HepG2 (cell line): ENCODE measurements around the gene ZFAND2A. TPM values are rescaled to one million over a fixed set of nuclear protein-coding genes. Genes with fewer than 3 reads are reported as not detected.
A peak's percentile ranks its signal among the peaks of the same experiment; 100 is the strongest.

Source experiments
- ATM ChIP-seq: fragments of 450-650 bp; IDR thresholded peaks from 2 replicates; pipeline ENCODE4 v1.7.1; 2017; ENCODE audit warnings: mild to moderate bottlenecking, borderline replicate concordance
- BRD4 ChIP-seq: sonication (generic); formaldehyde crosslinking; IDR thresholded peaks from 2 replicates; pipeline ENCODE4 v1.4.0; 2020; ENCODE audit warnings: missing genetic modification reagents
- EP300 ChIP-seq, 3 experiments: sonication (generic) in 1 of 3; formaldehyde crosslinking in 1 of 3; IDR thresholded peaks; 2 replicates each; pipeline versions ENCODE4 v1.5.1 to v1.6.1; 2011 to 2020; ENCODE audit warnings: low read depth in 2 of 3, low read length in 2 of 3, borderline replicate concordance in 1 of 3, improper control_type of control experiment in 1 of 3, mild to moderate bottlenecking in 1 of 3, missing genetic modification reagents in 1 of 3, moderate library complexity in 1 of 3
- FOXA3 ChIP-seq: IDR thresholded peaks from 2 replicates; pipeline ENCODE4 v1.6.1; 2016; ENCODE audit warnings: missing genetic modification reagents, missing compliant biosample characterization
- FOXM1 ChIP-seq: sonication (generic); formaldehyde crosslinking; IDR thresholded peaks from 2 replicates; pipeline ENCODE4 v1.5.0; 2020; ENCODE audit warnings: missing genetic modification reagents
- FOXP1 ChIP-seq, 2 experiments: fragments of 450-650 bp in 1 of 2; IDR thresholded peaks; 2 replicates each; pipeline ENCODE4 v1.6.1; 2017 to 2018; ENCODE audit warnings: antibody characterized with exemption in 1 of 2
- MTF2 ChIP-seq: sonication (generic); formaldehyde crosslinking; IDR thresholded peaks from 2 replicates; pipeline ENCODE4 v1.5.0; 2020; ENCODE audit warnings: missing genetic modification reagents, borderline replicate concordance
- NR3C1 ChIP-seq: sonication (generic); formaldehyde crosslinking; IDR thresholded peaks from 2 replicates; pipeline ENCODE4 v1.4.0; 2020; ENCODE audit warnings: missing genetic modification reagents
- TOPORS ChIP-seq: sonication (generic); formaldehyde crosslinking; IDR thresholded peaks from 2 replicates; pipeline ENCODE4 v1.8.0; 2023; ENCODE audit warnings: mild to moderate bottlenecking, missing genetic modification reagents
- TRIM24 ChIP-seq: sonication (generic); formaldehyde crosslinking; IDR thresholded peaks from 2 replicates; pipeline ENCODE4 v1.8.0; 2022; ENCODE audit warnings: mild to moderate bottlenecking, missing genetic modification reagents
- ZC3H13 ChIP-seq: sonication (generic); formaldehyde crosslinking; IDR thresholded peaks from 2 replicates; pipeline ENCODE4 v1.8.1; 2023; ENCODE audit warnings: mild to moderate bottlenecking, missing genetic modification reagents, moderate library complexity
- ZNF121 ChIP-seq: sonication (generic); formaldehyde crosslinking; IDR thresholded peaks from 2 replicates; pipeline ENCODE4 v1.5.0; 2020; ENCODE audit warnings: mild to moderate bottlenecking, missing genetic modification reagents
- ZNF703 ChIP-seq: sonication (generic); formaldehyde crosslinking; IDR thresholded peaks from 2 replicates; pipeline ENCODE4 v1.5.1; 2020; ENCODE audit warnings: missing genetic modification reagents, mild to moderate bottlenecking, moderate library complexity, borderline replicate concordance
- ZNF781 ChIP-seq: sonication (generic); formaldehyde crosslinking; IDR thresholded peaks from 2 replicates; pipeline ENCODE4 v1.5.1; 2020; ENCODE audit warnings: borderline replicate concordance, mild to moderate bottlenecking, missing genetic modification reagents; ENCODE audit errors: not compliant biosample characterization
- polyA plus RNA-seq, 8 experiments: library from polyadenylated mRNA; depleted of rRNA in 3 of 8; stranded (reverse) in 7 of 8; unstranded in 1 of 8; fragments of >200 nt; fragmentation: Illumina TruSeq in 4 of 8; extraction: Trizol in 4 of 8; gene quantifications; 2 replicates each; pipeline versions ENCODE4 v1.2.1 to v1.2.3, GENCODE V29; 2011 to 2016; ENCODE audit warnings: low read depth in 4 of 8, missing spikeins in 1 of 8, mixed read lengths in 1 of 8; ENCODE audit not compliant: insufficient read depth in 1 of 8
- total RNA-seq, 5 experiments: library from RNA; depleted of rRNA; stranded (reverse); fragments of >200 nt; fragmentation: Illumina TruSeq; extraction: Trizol; gene quantifications; 2 replicates each; pipeline ENCODE4 v1.2.3, GENCODE V29; 2016; ENCODE audit warnings: low read depth in 1 of 5
- TF ChIP-seq, protein P1 (sequence below): sonication (generic); formaldehyde crosslinking; IDR thresholded peaks from 2 replicates; pipeline ENCODE4 v1.4.0; 2020; ENCODE audit warnings: missing genetic modification reagents
- TF ChIP-seq, protein P2 (sequence below): sonication (generic); formaldehyde crosslinking; IDR thresholded peaks from 2 replicates; pipeline ENCODE4 v1.4.0; 2020; ENCODE audit warnings: missing genetic modification reagents, borderline replicate concordance
- TF ChIP-seq, protein P3 (sequence below): sonication (generic); formaldehyde crosslinking; IDR thresholded peaks from 2 replicates; pipeline ENCODE4 v1.5.0; 2020; ENCODE audit warnings: mild to moderate bottlenecking, missing genetic modification reagents
- TF ChIP-seq, protein P4 (sequence below): sonication (generic); formaldehyde crosslinking; IDR thresholded peaks from 2 replicates; pipeline ENCODE4 v1.4.0; 2020; ENCODE audit warnings: low read depth, mild to moderate bottlenecking, missing genetic modification reagents
- TF ChIP-seq, protein P5 (sequence below): sonication (generic); formaldehyde crosslinking; IDR thresholded peaks from 2 replicates; pipeline ENCODE4 v1.4.0; 2020; ENCODE audit warnings: mild to moderate bottlenecking, missing genetic modification reagents

ZFAND2A gene
- total and polyA plus RNA-seq, 2 of the 13 experiments (the other 11 are each of a cell fraction or from before 2014, with no cell fraction given), result 140 to 153 TPM

DNA sequence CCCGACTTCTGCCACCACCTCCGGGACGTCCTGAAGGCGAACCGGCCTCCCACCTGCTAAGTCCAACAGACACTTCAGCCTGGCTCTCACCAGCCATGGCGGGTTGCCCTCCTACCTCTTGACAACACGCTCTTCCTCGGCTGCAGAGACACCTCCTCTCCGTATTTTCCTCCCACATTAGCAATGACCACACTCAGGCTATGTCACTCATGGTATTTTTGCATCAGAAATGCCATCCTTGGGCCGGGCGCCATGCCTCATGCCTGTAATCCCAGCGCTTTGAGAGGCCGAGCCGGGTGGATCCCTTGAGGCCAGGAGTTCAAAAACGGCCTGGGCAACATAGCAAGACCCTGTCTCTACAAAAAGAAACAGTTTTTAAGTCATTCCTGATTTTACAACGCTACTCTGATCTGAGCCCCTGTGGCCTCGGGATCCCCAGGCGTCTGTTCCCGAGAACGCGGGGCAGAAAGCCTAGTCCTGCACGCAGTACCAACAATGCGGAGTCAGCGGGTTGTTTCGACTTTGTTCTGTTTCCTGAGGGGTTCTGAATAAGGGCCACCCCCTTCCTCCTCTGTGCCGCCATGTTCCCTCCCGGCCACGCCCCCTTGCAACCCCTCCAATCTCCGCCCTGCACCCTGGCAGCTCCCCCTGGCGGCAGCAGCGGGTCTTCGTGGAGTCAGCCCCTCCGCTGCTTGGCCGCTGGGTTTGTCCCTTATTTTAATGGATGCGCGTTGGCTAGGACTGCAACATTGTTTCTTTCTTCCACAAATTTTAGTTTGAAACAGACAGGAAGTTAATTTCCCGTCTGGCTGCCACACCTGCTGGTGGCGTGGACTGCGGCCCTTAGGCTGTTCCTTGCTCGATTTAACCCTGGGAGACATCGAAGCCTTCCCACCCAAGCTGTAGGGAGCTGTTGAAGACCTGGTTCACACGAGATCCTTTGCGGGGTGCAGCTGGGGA is 9.7 kb upstream of the ZFAND2A start (continued):
- TF ChIP-seq, protein P1, sequence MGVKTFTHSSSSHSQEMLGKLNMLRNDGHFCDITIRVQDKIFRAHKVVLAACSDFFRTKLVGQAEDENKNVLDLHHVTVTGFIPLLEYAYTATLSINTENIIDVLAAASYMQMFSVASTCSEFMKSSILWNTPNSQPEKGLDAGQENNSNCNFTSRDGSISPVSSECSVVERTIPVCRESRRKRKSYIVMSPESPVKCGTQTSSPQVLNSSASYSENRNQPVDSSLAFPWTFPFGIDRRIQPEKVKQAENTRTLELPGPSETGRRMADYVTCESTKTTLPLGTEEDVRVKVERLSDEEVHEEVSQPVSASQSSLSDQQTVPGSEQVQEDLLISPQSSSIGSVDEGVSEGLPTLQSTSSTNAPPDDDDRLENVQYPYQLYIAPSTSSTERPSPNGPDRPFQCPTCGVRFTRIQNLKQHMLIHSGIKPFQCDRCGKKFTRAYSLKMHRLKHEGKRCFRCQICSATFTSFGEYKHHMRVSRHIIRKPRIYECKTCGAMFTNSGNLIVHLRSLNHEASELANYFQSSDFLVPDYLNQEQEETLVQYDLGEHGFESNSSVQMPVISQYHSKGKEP (CRISPR knock-in tag), result no peak
- no peak for TF ChIP-seq FOXP1 (IDR thresholded peaks at IDR 0.05)
- no peak for TF ChIP-seq FOXP1 (CRISPR knock-in tag; IDR thresholded peaks at IDR 0.05)
- TF ChIP-seq ZC3H13 (CRISPR knock-in tag), result no peak
- TF ChIP-seq ZNF121 (CRISPR knock-in tag), result peak; percentile 94
- TF ChIP-seq, protein P2, sequence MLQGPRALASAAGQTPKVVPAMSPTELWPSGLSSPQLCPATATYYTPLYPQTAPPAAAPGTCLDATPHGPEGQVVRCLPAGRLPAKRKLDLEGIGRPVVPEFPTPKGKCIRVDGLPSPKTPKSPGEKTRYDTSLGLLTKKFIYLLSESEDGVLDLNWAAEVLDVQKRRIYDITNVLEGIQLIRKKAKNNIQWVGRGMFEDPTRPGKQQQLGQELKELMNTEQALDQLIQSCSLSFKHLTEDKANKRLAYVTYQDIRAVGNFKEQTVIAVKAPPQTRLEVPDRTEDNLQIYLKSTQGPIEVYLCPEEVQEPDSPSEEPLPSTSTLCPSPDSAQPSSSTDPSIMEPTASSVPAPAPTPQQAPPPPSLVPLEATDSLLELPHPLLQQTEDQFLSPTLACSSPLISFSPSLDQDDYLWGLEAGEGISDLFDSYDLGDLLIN (CRISPR knock-in tag), result no peak
- TF ChIP-seq, protein P3, sequence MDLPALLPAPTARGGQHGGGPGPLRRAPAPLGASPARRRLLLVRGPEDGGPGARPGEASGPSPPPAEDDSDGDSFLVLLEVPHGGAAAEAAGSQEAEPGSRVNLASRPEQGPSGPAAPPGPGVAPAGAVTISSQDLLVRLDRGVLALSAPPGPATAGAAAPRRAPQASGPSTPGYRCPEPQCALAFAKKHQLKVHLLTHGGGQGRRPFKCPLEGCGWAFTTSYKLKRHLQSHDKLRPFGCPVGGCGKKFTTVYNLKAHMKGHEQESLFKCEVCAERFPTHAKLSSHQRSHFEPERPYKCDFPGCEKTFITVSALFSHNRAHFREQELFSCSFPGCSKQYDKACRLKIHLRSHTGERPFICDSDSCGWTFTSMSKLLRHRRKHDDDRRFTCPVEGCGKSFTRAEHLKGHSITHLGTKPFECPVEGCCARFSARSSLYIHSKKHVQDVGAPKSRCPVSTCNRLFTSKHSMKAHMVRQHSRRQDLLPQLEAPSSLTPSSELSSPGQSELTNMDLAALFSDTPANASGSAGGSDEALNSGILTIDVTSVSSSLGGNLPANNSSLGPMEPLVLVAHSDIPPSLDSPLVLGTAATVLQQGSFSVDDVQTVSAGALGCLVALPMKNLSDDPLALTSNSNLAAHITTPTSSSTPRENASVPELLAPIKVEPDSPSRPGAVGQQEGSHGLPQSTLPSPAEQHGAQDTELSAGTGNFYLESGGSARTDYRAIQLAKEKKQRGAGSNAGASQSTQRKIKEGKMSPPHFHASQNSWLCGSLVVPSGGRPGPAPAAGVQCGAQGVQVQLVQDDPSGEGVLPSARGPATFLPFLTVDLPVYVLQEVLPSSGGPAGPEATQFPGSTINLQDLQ (CRISPR knock-in tag), result no peak
- TF ChIP-seq NR3C1 (CRISPR knock-in tag), result no peak
- TF ChIP-seq FOXA3 (CRISPR knock-in tag), result peak; percentile 55
- TF ChIP-seq ZNF781 (CRISPR knock-in tag), result peak; percentile 34
- TF ChIP-seq, protein P4, sequence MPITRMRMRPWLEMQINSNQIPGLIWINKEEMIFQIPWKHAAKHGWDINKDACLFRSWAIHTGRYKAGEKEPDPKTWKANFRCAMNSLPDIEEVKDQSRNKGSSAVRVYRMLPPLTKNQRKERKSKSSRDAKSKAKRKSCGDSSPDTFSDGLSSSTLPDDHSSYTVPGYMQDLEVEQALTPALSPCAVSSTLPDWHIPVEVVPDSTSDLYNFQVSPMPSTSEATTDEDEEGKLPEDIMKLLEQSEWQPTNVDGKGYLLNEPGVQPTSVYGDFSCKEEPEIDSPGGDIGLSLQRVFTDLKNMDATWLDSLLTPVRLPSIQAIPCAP (CRISPR knock-in tag), result 0 out of 2 replicates have a peak, but pooled peaks have one; percentile 81
- TF ChIP-seq MTF2 (CRISPR knock-in tag), result no peak
- no peak for TF ChIP-seq ATM
- TF ChIP-seq TOPORS (CRISPR knock-in tag), result peak; percentile 30; the same call in 1 of the 2 replicates
- TF ChIP-seq EP300 (IDR thresholded peaks at IDR 0.05; ENCODE audit: low read depth in 2 of 2, low read length in 2 of 2), result peak in 1 of 2 experiments; percentile 42; a peak in 1 of 4 replicates
- no peak; the same call in 1 of the 2 replicates for TF ChIP-seq EP300 (CRISPR knock-in tag; IDR thresholded peaks at IDR 0.05; ENCODE audit: borderline replicate concordance)
- TF ChIP-seq FOXM1 (CRISPR knock-in tag), result no peak
- TF ChIP-seq TRIM24 (CRISPR knock-in tag), result no peak
- TF ChIP-seq ZNF703 (CRISPR knock-in tag), result no peak
- TF ChIP-seq BRD4 (CRISPR knock-in tag), result peak; percentile 45
- TF ChIP-seq, protein P5, sequence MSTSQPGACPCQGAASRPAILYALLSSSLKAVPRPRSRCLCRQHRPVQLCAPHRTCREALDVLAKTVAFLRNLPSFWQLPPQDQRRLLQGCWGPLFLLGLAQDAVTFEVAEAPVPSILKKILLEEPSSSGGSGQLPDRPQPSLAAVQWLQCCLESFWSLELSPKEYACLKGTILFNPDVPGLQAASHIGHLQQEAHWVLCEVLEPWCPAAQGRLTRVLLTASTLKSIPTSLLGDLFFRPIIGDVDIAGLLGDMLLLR (CRISPR knock-in tag), result peak; percentile 55; the same call in 1 of the 2 replicates
